K562 (cell line): ENCODE results near the gene ACAD10. TPM values are rescaled to one million over a fixed set of nuclear protein-coding genes. Genes with fewer than 3 reads are reported as not detected.

Source experiments
- ATAC-seq: fragments of 200-7000 bp; cut with Tn5 transposase; 3 replicates; pipeline ENCODE4 v1.9.1; 2020; ENCODE audit warnings: moderate library complexity
- BruUV-seq: library from RNA; stranded (reverse); fragments of 400-500 nt; replicated peaks from 2 replicates; lab custom pipeline; 2021; lab: Mats Ljungman, UMichigan
- CTCF ChIA-PET: fragments of 300-600 bp; formaldehyde crosslinking; extraction: SDS; loops from one replicate; lab custom pipeline; 2021; ENCODE audit warnings: low intra/inter-chr PET ratio; lab: Yijun Ruan, JAX
- POLR2A ChIA-PET: fragments of 300-600, 350-650 bp; sonication (Branson Sonifier 250); formaldehyde crosslinking; extraction: SDS; loops from one replicate; lab custom pipeline; 2021; ENCODE audit warnings: antibody characterized with exemption, inconsistent platforms; lab: Yijun Ruan, JAX
- DNase-seq, 4 experiments: peaks; one replicate each; pipeline versions ENCODE4 v3.0.0 to v3.0.0-alpha.2; 2011 to 2018; ENCODE audit warnings: low spot score in 3 of 4, mixed read lengths in 3 of 4; ENCODE audit errors: extremely low read depth in 1 of 4
- FAIRE-seq: peaks from 2 replicates; lab custom pipeline; 2011; peaks lifted over from hg19 to GRCh38; lab: Jason Lieb, UNC
- H2AFZ ChIP-seq: 2 replicates; pipeline ENCODE4 v1.6.0; 2011; ENCODE audit warnings: low read depth, low read length, control low read depth, inconsistent platforms
- H3K27ac ChIP-seq: fragments of 200-600 bp; 3 replicates; pipeline ENCODE4 v1.8.0; 2011; ENCODE audit warnings: low read depth, mild to moderate bottlenecking, control low read depth, inconsistent platforms, low read length, moderate library complexity, mixed read lengths; ENCODE audit errors: extremely low read depth
- H3K27me3 ChIP-seq, 2 experiments: fragments of 300-600 bp in 1 of 2; 2 replicates in 1 of 2; 3 replicates in 1 of 2; pipeline versions ENCODE4 v1.6.0 to v1.8.0; 2011; ENCODE audit warnings: inconsistent platforms in 2 of 2, low read length in 2 of 2, mild to moderate bottlenecking in 1 of 2, mixed read lengths in 1 of 2, moderate library complexity in 1 of 2; ENCODE audit not compliant: control insufficient read depth in 2 of 2, insufficient read depth in 2 of 2
- H3K36me3 ChIP-seq: fragments of 300-600 bp; 3 replicates; pipeline ENCODE4 v1.8.0; 2011; ENCODE audit warnings: mild to moderate bottlenecking, low read length, inconsistent platforms; ENCODE audit not compliant: control insufficient read depth, insufficient read depth
- H3K4me1 ChIP-seq, 2 experiments: fragments of 200-600 bp in 1 of 2; replicated peaks in 1 of 2; 2 replicates in 1 of 2; 3 replicates in 1 of 2; pipeline versions ENCODE4 v1.5.1 to v1.8.0; 2011; ENCODE audit warnings: inconsistent platforms in 2 of 2, low read length in 2 of 2, mild to moderate bottlenecking in 1 of 2, mixed read lengths in 1 of 2, moderate library complexity in 1 of 2; ENCODE audit not compliant: control insufficient read depth in 2 of 2, insufficient read depth in 2 of 2
- H3K4me2 ChIP-seq: 2 replicates; pipeline ENCODE4 v1.6.1; 2011; ENCODE audit warnings: low read length, control low read depth, inconsistent platforms, mixed read lengths; ENCODE audit not compliant: insufficient read depth
- H3K4me3 ChIP-seq: fragments of 200-600 bp; sonication (generic), shearing (Covaris generic); 2 replicates; pipeline ENCODE4 v1.5.1; 2016; ENCODE audit warnings: control low read depth, inconsistent platforms
- H3K79me2 ChIP-seq: fragments of 200-600 bp; 3 replicates; pipeline ENCODE4 v1.8.0; 2011; ENCODE audit warnings: low read length, inconsistent platforms; ENCODE audit not compliant: control insufficient read depth, insufficient read depth
- H3K9ac ChIP-seq, 2 experiments: 2 replicates each; pipeline versions ENCODE4 v1.6.0 to v1.6.1; 2011; ENCODE audit warnings: low read depth in 2 of 2, low read length in 2 of 2, control low read depth in 1 of 2, inconsistent platforms in 1 of 2, mild to moderate bottlenecking in 1 of 2, mixed read lengths in 1 of 2; ENCODE audit not compliant: insufficient read depth in 1 of 2
- H3K9me1 ChIP-seq: one replicate; pipeline ENCODE4 v1.6.0; 2011; ENCODE audit warnings: inconsistent platforms, mild to moderate bottlenecking, low read length, moderate library complexity; ENCODE audit not compliant: control insufficient read depth, insufficient read depth
- H3K9me3 ChIP-seq: replicated peaks from 2 replicates; pipeline ENCODE4 v1.5.1; 2011; ENCODE audit warnings: low read depth, low read length, inconsistent platforms; ENCODE audit not compliant: control insufficient read depth, insufficient read depth
- H4K20me1 ChIP-seq: replicated peaks from 2 replicates; pipeline ENCODE4 v1.6.1; 2011; ENCODE audit warnings: low read length, inconsistent platforms, mixed read lengths; ENCODE audit not compliant: control insufficient read depth, insufficient read depth
- ATF7 ChIP-seq: fragments of 450-650 bp; IDR thresholded peaks from 2 replicates; pipeline ENCODE4 v1.7.1; 2014; ENCODE audit warnings: mild to moderate bottlenecking, moderate library complexity
- BRD9 ChIP-seq: fragments of 450-650 bp; IDR thresholded peaks from 2 replicates; pipeline ENCODE4 v1.6.1; 2018; ENCODE audit warnings: low read depth; ENCODE audit not compliant: partially characterized antibody
- ESRRB ChIP-seq: fragments of 250-450 bp; sonication (Bioruptor Pico); IDR thresholded peaks from 2 replicates; pipeline ENCODE4 v1.5.0; 2020; ENCODE audit warnings: mild to moderate bottlenecking, moderate library complexity, borderline replicate concordance
- FOXA1 ChIP-seq: fragments of 450-650 bp; IDR thresholded peaks from 2 replicates; pipeline ENCODE4 v1.6.1; 2016; ENCODE audit warnings: mild to moderate bottlenecking, borderline replicate concordance
- FOXM1 ChIP-seq, 2 experiments: fragments of 450-650 bp in 1 of 2; sonication (generic) in 1 of 2; formaldehyde crosslinking in 1 of 2; IDR thresholded peaks; 2 replicates each; pipeline versions ENCODE4 v1.6.1 to v1.9.0; 2017 to 2022; ENCODE audit warnings: low read depth in 2 of 2, mild to moderate bottlenecking in 2 of 2, missing genetic modification reagents in 1 of 2, moderate library complexity in 1 of 2
- GATAD2B ChIP-seq: fragments of 450-650 bp; IDR thresholded peaks from 2 replicates; pipeline ENCODE4 v1.6.1; 2017; ENCODE audit warnings: mild to moderate bottlenecking, borderline replicate concordance
- MXI1 ChIP-seq: IDR thresholded peaks from 2 replicates; pipeline ENCODE4 v1.6.1; 2011; ENCODE audit warnings: low read depth, mild to moderate bottlenecking, improper control_type of control experiment, low read length
- NCOA6 ChIP-seq: fragments of 450-650 bp; IDR thresholded peaks from 2 replicates; pipeline ENCODE4 v1.6.1; 2017; ENCODE audit warnings: mild to moderate bottlenecking
- NFIC ChIP-seq: fragments of 450-650 bp; IDR thresholded peaks from 2 replicates; pipeline ENCODE4 v1.6.1; 2017; ENCODE audit warnings: mild to moderate bottlenecking, inconsistent platforms
- PHF8 ChIP-seq: fragments of 200-600 bp; sonication (generic); IDR thresholded peaks from 2 replicates; pipeline ENCODE4 v1.6.1; 2012; ENCODE audit warnings: mixed run types, mild to moderate bottlenecking, inconsistent platforms, low read length, moderate library complexity, borderline replicate concordance
- PML ChIP-seq: IDR thresholded peaks from 2 replicates; pipeline ENCODE4 v1.6.1; 2012; ENCODE audit warnings: low read length, inconsistent platforms
- POLR2AphosphoS5 ChIP-seq: IDR thresholded peaks from 2 replicates; pipeline ENCODE4 v1.6.1; 2011; ENCODE audit warnings: mild to moderate bottlenecking, low read depth, low read length, moderate library complexity; ENCODE audit not compliant: control insufficient read depth, insufficient read depth
- SMAD4 ChIP-seq: fragments of 250-450 bp; sonication (Bioruptor Pico); conservative IDR thresholded peaks from 2 replicates; pipeline ENCODE4 v1.8.0; 2021; ENCODE audit warnings: inconsistent platforms, mild to moderate bottlenecking, moderate library complexity
- SRSF9 ChIP-seq: fragments of 200-400 bp; formaldehyde crosslinking; IDR thresholded peaks from 2 replicates; pipeline ENCODE4 v1.6.1; 2017; ENCODE audit warnings: low read depth, low read length, borderline replicate concordance
- STAG1 ChIP-seq: sonication (generic); formaldehyde crosslinking; IDR thresholded peaks from 2 replicates; pipeline ENCODE4 v1.5.0; 2020; ENCODE audit warnings: missing genetic modification reagents, borderline replicate concordance
- TCFL5 ChIP-seq: fragments of 250-450 bp; sonication (Bioruptor Pico); conservative IDR thresholded peaks from 2 replicates; pipeline ENCODE4 v1.6.1; 2021; ENCODE audit warnings: mild to moderate bottlenecking, moderate library complexity, matching md5 sums
- ZNF57 ChIP-seq: fragments of 450-650 bp; formaldehyde crosslinking; IDR thresholded peaks from 2 replicates; pipeline ENCODE4 v1.4.0; 2020; ENCODE audit warnings: mild to moderate bottlenecking, moderate library complexity
- WGBS: fragments of 100-300 bp; shearing (Covaris generic); methylation state at CpG from one replicate; pipeline ENCODE4 v1.1.6; 2016; ENCODE audit warnings: low coverage, mixed read lengths; ENCODE audit not compliant: insufficient coverage; ENCODE audit errors: missing lambda C conversion rate; 5-methylcytosine and 5-hydroxymethylcytosine counted together
- in situ Hi-C: fragments of 300-500 bp; cut with MboI; formaldehyde crosslinking; loops from 4 replicates; pipeline ENCODE4 v1.15.0; 2018; ENCODE audit warnings: inconsistent platforms, mixed read lengths
- intact Hi-C: fragments of 100-400 bp; cut with micrococcal nuclease; formaldehyde crosslinking; loops from 2 replicates; pipeline ENCODE4 v1.14.2; 2022
- polyA plus RNA-seq, 8 experiments: library from polyadenylated mRNA; depleted of rRNA in 4 of 8; stranded (reverse) in 5 of 8; unstranded in 3 of 8; fragments of >200 nt; fragmentation: Nextera tagmentation in 2 of 8; fragmentation: Illumina TruSeq in 1 of 8; extraction: Ambion mirVana in 2 of 8; extraction: Trizol in 1 of 8; gene quantifications; 2 replicates each; pipeline versions ENCODE4 v1.2.1 to v1.2.3, GENCODE V29; 2011 to 2014; ENCODE audit warnings: inconsistent platforms in 1 of 8, missing spikeins in 1 of 8
- total RNA-seq, 7 experiments: library from RNA; depleted of rRNA in 6 of 7; stranded (reverse); fragments of >200 nt in 6 of 7; fragmentation: Illumina TruSeq in 2 of 7; extraction: Trizol in 2 of 7; gene quantifications; 2 replicates each; pipeline versions ENCODE4 v1.2.1 to v1.2.3, GENCODE V29; 2011 to 2021; ENCODE audit warnings: low replicate concordance in 1 of 7
- TF ChIP-seq, protein P1 (sequence below): fragments of 450-650 bp; formaldehyde crosslinking; IDR thresholded peaks from 2 replicates; pipeline ENCODE4 v1.4.0; 2020; ENCODE audit warnings: mild to moderate bottlenecking, moderate library complexity
- TF ChIP-seq, protein P2 (sequence below): fragments of 450-650 bp; IDR thresholded peaks from 2 replicates; pipeline ENCODE4 v1.6.1; 2016; ENCODE audit warnings: antibody characterized with exemption

The ACAD10 gene
- total and polyA plus RNA-seq, 9 of the 15 experiments (the other 6 are each of a cell fraction or from before 2014, with no cell fraction given) = 2.3 to 19.2 (median 12.0) TPM

DNA sequence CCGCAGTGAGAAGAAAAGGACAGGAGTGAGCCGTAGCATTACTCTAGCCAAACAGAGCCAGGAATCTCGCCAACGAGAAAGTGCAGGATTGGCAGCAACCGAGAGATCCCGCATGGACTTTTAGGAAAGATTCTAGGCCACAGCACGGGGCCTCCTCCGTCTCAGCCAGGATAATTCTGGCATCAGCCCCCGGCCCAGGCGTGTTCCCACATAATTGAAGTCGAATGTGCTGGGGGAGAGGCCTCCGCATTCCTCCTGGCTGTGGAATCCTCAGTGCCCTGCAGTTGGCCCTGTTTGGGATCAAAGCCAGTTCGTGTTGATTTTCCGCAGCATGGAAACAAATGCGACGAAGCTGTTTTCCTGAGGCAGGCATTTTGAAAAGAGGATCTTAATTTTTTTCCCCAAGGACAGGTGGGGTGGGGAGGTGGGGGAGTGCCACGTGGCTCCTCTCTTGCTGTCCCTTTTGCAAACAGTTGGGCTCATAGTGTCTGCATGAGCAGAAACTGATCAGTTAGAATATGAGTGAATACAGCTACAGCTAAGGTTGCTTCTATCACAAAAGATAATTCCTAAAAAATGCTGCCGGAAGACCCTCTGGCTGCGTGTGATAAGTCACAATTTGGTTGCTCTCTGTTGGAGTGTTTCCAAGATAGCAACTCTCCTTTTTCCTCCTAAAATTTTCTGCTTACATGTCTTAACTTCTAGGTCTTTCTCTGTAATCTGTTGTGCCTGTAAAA lies 49.5 kb upstream of the ACAD10 start:
- no TSS peak for BruUV-seq
- FAIRE-seq (peak; percentile 89), ATAC-seq (peak; percentile 87), DNase-seq (peak; percentile 66 to 90 (median 74))
- peak overlapping the region; percentile 94 for H3K27ac ChIP-seq
- no peaks in the 10 kb centered on the region for H3K27me3 ChIP-seq
- peaks cover 35 to 36% of the 10 kb centered on the region in 2 experiments for H3K4me1 ChIP-seq
- no peaks in the 10 kb centered on the region; the same call in 2 of the 3 replicates for H3K79me2 ChIP-seq
- peak overlapping the region; percentile 10; the same call in 1 of the 2 replicates for H3K4me3 ChIP-seq
- peak overlapping the region; percentile 87 for H3K4me2 ChIP-seq
- in situ Hi-C loops = no loop called here
- no peaks in the 10 kb centered on the region for H3K9me3 ChIP-seq
- H3K36me3 ChIP-seq = peaks cover 6% of the 10 kb centered on the region; the same call in 1 of the 3 replicates
- CTCF ChIA-PET = no interaction called here
- peak overlapping the region; percentile 85 for H2AFZ ChIP-seq
- intact Hi-C loops = loop anchor here (1.0 kb wide), 1 partner anchor 37 kb away; the partner anchor contains the start of gene ATXN2
- POLR2A ChIA-PET = interaction anchor here (0.6 to 1.5 kb wide), 11 partner anchors 8 to 738 kb away, joined by 3 to 5 read pairs (median 3); no protein-coding TSS in a partner anchor
- peak overlapping the region; percentile 84 to 90 for H3K9ac ChIP-seq
- WGBS = 4% methylated on average over 19 of the region's 19 CpGs
- H3K9me1 ChIP-seq = no peaks in the 10 kb centered on the region
- no peaks in the 10 kb centered on the region for H4K20me1 ChIP-seq
- TF ChIP-seq SMAD4 (CRISPR knock-in tag) (peak; percentile 30; the same call in 1 of the 2 replicates), GATAD2B (peak; percentile 81), MXI1 (peak; percentile 11; the same call in 1 of the 2 replicates), ATF7 (peak; percentile 44; the same call in 1 of the 2 replicates), PML (peak; percentile 74), FOXA1 (no peak), NFIC (peak; percentile 96), BRD9 (peak; percentile 19), ESRRB (CRISPR knock-in tag) (no peak), SRSF9 (no peak), ZNF57 (CRISPR knock-in tag) (no peak), STAG1 (CRISPR knock-in tag) (no peak), PHF8 (peak; percentile 35; the same call in 1 of the 2 replicates), FOXM1 (IDR thresholded peaks at IDR 0.05; ENCODE audit: low read depth) (peak; percentile 69; the same call in 1 of the 2 replicates), FOXM1 (CRISPR knock-in tag; IDR thresholded peaks at IDR 0.05; ENCODE audit: low read depth) (no peak), TCFL5 (no peak), POLR2AphosphoS5 (peak; percentile 78), NCOA6 (peak; percentile 26; the same call in 1 of the 2 replicates)
- TF ChIP-seq, protein P1, sequence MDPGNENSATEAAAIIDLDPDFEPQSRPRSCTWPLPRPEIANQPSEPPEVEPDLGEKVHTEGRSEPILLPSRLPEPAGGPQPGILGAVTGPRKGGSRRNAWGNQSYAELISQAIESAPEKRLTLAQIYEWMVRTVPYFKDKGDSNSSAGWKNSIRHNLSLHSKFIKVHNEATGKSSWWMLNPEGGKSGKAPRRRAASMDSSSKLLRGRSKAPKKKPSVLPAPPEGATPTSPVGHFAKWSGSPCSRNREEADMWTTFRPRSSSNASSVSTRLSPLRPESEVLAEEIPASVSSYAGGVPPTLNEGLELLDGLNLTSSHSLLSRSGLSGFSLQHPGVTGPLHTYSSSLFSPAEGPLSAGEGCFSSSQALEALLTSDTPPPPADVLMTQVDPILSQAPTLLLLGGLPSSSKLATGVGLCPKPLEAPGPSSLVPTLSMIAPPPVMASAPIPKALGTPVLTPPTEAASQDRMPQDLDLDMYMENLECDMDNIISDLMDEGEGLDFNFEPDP (CRISPR knock-in tag) = no peak
- TF ChIP-seq, protein P2, sequence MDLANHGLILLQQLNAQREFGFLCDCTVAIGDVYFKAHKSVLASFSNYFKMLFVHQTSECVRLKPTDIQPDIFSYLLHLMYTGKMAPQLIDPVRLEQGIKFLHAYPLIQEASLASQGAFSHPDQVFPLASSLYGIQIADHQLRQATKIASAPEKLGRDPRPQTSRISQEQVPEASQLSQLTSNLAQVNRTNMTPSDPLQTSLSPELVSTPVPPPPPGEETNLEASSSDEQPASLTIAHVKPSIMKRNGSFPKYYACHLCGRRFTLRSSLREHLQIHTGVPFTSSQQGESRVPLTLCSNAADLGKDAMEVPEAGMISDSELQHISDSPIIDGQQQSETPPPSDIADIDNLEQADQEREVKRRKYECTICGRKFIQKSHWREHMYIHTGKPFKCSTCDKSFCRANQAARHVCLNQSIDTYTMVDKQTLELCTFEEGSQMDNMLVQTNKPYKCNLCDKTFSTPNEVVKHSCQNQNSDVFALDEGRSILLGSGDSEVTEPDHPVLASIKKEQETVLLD = no peak
